HG03060 (cell line): ENCODE data around the gene HOPX.
"Not testable (repeated sequence)": the region's sequence is repeated elsewhere in the genome, so short reads cannot be mapped to it uniquely, and the experiment has no call there.

Source experiments
- ATAC-seq: cut with Tn5 transposase; IDR thresholded peaks from one replicate; pipeline ENCODE4 v1.9.1; 2021; ENCODE audit warnings: low read depth, moderate number of reproducible peaks; ENCODE audit not compliant: unreplicated experiment

HOPX gene

GRCh38 chr4:56656346-56656643 is 24.8 kb downstream of the HOPX start:
- ATAC-seq, result no peak

- no peak for ATAC-seq
Observed at GRCh38 chr4:56655627-56656345, 25.3 kb downstream of the HOPX start.

GRCh38 chr4:56655209-56655626 is 25.9 kb downstream of the HOPX start:
- no peak for ATAC-seq

GRCh38 chr4:56654238-56654632 is 26.9 kb downstream of the HOPX start:
- no peak for ATAC-seq

GRCh38 chr4:56653461-56654237 is 27.4 kb downstream of the HOPX start:
- ATAC-seq, result no peak

GRCh38 chr4:56652196-56652595 is 28.9 kb downstream of the HOPX start:
- no peak for ATAC-seq

- no peak for ATAC-seq
Observed at GRCh38 chr4:56651056-56651350, 30.1 kb downstream of the HOPX start.

- no peak for ATAC-seq
Observed at GRCh38 chr4:56650262-56651055, 30.6 kb downstream of the HOPX start.

- ATAC-seq, result no peak
Observed at GRCh38 chr4:56649445-56650261, 31.4 kb downstream of the HOPX start.

- ATAC-seq, result no peak
Observed at GRCh38 chr4:56648824-56649151, 32.3 kb downstream of the HOPX start.

- no peak for ATAC-seq
Observed at GRCh38 chr4:56648021-56648823, 32.9 kb downstream of the HOPX start.

GRCh38 chr4:56646341-56646740 is 34.8 kb downstream of the HOPX start:
- ATAC-seq, result no peak

- ATAC-seq, result no peak
Observed at GRCh38 chr4:56643596-56643995, 37.5 kb downstream of the HOPX start.

GRCh38 chr4:56641494-56642051 is 39.5 kb downstream of the HOPX start:
- no peak for ATAC-seq

- ATAC-seq, result no peak
Observed at GRCh38 chr4:56640621-56641493, 40.2 kb downstream of the HOPX start.

GRCh38 chr4:56637791-56638190 is 43.3 kb downstream of the HOPX start:
- ATAC-seq, result no peak

GRCh38 chr4:56637154-56637553 is 43.9 kb downstream of the HOPX start:
- ATAC-seq, result no peak

- ATAC-seq, result not testable (repeated sequence)
Observed at GRCh38 chr4:56634954-56635353, 46.1 kb downstream of the HOPX start.

- no peak for ATAC-seq
Observed at GRCh38 chr4:56633486-56633885, 47.6 kb downstream of the HOPX start.
